GM18870 (cell line): ENCODE results near the gene GALNT10.
A peak's percentile ranks its signal among the peaks of the same experiment; 100 is the strongest.
"Not testable (repeated sequence)": the region's sequence is repeated elsewhere in the genome, so short reads cannot be mapped to it uniquely, and the experiment has no call there.

Experiments
- ATAC-seq: cut with Tn5 transposase; IDR thresholded peaks from one replicate; pipeline ENCODE4 v1.9.1; 2021; ENCODE audit warnings: moderate library complexity; ENCODE audit not compliant: unreplicated experiment

GALNT10 gene

GRCh38 chr5:154190595-154191304 is at the start of gene GALNT10:
TSS of gene GALNT10 (plus strand) at chr5:154190733. CDS start at chr5:154190867, 134 bp downstream.
- ATAC-seq, result peak; percentile 21

GRCh38 chr5:154141745-154142221 is 48.8 kb upstream of the GALNT10 start:
- no peak for ATAC-seq

GRCh38 chr5:154143211-154143641 is 47.3 kb upstream of the GALNT10 start:
- no peak for ATAC-seq

GRCh38 chr5:154145268-154145667 is 45.3 kb upstream of the GALNT10 start:
- ATAC-seq, result no peak

GRCh38 chr5:154146409-154146808 is 44.1 kb upstream of the GALNT10 start:
- no peak for ATAC-seq

DNA sequence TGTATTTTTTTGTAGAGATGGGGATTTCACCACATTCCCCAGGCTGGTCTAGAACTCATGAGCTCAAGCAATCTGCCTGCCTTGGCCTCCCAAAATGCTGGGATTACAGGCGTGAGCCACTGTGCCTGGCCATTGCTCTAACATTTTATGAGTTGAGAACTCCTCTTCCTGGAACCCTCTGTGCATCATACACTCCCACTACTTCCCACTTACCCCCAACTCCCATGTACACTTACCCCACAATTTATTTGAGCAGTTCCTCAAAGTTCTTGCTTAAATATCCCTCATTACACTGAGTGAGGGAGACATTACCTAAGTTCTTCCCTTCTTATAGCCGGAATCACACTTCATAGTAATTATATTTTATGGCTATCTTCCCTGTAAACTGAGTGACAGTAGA is 42.9 kb upstream of the GALNT10 start:
- no peak for ATAC-seq

GRCh38 chr5:154150471-154150870 is 40.1 kb upstream of the GALNT10 start:
- not testable (repeated sequence) for ATAC-seq

DNA sequence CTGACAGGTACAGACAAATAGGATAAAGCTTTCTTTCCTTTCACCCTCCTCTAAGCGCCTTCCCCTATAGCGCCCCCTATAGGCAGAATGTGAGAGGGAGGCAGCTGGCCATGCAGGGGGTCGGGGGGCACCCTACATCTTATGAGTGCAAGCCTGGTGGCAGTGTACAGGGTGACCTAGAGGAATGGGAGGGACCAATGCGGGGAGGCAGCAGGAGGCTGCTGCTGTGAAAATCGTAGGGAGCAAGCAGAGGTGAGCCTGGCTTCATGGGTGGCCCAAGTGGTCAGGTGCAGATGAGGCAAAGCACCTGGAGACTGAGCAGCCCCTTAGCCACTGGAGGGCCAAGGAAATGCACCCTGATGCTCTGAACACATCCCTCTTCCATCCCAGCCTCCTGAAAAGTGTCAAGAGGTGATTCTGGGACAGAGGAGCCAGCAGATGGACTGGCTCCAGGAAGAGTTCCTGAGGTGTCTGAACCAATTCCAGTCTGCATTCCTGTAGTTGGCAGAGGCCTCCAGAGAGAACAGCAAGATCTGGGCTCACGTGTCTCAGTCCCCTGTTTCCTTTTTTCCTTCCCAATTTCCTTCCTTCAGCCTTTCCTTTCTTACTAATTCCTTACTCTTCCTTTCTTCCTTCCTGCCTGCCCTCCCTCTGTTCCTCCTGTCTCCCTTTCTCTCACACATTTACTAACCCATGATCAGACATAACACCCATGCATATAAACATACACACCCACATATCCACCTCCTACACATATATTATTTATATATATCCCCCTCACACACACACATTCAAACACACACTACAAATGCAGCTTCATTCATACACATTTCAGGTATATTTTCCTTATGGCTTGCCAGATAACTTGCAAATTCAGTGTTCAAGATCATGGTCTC is 32.8 kb upstream of the GALNT10 start:
- no peak for ATAC-seq

- ATAC-seq, result no peak
Measured at GRCh38 chr5:154158379-154158737, 32.2 kb upstream of the GALNT10 start.

- no peak for ATAC-seq
Measured at GRCh38 chr5:154159343-154159742, 31.2 kb upstream of the GALNT10 start.

GRCh38 chr5:154162539-154163151 is 27.9 kb upstream of the GALNT10 start:
- no peak for ATAC-seq

- no peak for ATAC-seq
Measured at GRCh38 chr5:154163327-154164248, 26.9 kb upstream of the GALNT10 start.

DNA sequence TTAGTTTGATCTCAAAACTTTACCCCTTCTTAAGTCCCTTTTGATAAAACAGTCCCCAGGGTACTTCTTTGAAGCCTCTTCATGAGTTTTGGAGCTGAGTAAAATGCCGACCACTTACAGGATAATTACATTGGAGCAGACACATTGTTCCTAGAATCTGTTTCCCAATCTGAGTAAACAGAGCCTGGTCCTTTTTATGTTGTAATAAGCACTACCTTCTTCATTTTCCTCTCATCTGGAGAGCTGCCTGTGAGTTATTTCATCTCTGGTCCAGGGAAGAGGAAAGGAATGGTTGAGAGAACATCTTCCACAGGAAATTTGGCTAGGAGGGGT is 26.3 kb upstream of the GALNT10 start:
- ATAC-seq, result no peak

DNA sequence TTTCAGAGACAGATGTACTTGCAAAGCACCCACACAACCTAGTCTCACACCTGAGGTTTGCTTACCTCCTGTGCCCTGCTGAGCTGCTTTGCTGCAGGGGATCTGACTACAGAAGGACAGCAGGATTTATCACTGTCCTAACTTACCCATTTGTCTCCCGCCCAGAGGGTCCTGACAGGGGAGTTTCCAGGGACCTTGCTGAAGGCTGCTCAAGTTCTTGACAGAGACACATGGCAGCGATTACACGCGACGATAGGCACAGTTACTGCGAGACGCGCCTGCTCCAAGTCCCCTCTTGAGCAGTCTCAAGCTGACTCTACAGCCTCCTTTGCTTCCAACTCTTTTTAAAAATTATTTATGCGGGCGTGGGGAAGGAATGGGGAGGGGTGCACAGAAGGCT is 24.6 kb upstream of the GALNT10 start:
- ATAC-seq, result no peak

DNA sequence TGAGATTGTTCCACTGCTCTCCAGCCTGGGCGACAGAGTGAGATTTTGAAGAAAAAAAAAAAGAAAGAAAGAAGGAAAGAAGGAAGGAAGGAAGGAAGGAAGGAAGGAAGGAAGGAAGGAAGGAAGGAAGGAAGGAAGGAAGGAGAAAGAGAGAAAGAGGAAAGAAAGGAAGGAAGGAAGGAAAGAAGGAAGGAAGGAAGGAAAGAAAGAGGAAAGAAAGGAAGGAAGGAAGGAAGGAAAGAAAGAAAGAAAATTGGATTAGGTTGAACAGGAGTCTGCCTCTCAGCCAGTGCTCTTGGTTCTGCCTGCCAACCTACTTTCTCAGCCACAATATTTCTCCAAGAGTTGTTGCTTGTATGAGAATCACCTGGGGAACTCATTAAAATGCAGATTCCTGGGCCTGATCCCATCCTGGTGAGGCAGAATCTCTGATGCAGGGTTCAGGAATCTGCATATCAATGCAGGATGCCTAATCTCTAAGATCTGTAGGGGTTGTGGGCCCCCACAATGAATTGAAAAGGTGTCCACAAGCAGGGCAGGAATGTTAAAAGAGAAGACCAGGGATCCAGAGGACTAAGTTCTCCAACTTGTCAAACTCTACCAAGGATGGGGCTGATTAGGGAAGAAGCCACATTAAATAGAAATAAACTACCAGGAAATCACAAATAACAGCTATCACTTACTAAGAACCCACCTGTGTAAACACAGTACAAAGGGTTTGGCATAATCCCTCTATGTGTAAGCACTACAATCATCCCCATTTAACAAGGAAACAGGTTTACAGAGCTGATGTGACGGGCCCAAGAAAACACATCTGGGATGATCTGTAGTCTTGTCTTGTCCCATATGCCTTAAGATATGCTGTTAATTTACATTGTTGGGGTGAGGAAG is 23.4 kb upstream of the GALNT10 start:
- ATAC-seq, result no peak

GRCh38 chr5:154168395-154168794 is 22.1 kb upstream of the GALNT10 start:
- ATAC-seq, result no peak

- no peak for ATAC-seq
Measured at GRCh38 chr5:154172785-154173184, 17.7 kb upstream of the GALNT10 start.

DNA sequence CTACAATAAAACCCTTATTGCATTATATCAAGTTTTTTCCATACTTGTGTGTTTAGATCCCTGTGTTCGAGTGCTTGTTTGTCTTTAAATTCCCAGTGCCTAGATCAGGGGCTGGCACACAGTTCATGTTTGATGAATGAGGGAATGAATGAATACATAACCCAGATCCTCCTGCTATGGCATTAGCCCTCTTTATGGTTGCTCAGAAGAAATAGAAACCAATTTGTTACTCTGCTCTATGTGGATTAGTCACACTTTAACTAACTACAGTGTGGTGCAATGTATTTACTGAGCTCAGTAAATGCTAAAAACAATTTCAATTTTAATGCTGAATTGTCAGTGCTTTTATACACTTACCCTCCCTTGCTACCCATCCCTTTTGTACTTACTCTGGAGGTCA is 16.4 kb upstream of the GALNT10 start:
- no peak for ATAC-seq

DNA sequence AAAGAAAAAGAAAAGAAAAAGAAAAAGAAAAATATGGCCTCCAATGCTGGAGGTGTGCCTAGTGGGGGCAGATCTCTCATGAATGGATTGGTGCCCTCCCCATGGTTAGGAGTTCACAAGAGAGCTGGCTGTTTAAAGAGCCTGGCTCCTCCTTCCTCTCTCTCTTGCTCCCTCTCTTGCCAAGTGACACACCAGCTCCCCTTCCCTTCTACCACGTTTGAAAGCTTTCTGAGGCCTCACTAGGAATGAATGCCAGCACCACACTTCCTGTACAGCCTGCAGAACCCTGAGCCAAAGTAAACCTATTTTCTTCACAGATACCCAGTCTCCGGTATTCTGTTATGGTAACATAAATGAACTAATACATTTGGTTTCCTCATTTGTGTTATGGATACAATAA is 14.4 kb upstream of the GALNT10 start:
- ATAC-seq, result no peak

DNA sequence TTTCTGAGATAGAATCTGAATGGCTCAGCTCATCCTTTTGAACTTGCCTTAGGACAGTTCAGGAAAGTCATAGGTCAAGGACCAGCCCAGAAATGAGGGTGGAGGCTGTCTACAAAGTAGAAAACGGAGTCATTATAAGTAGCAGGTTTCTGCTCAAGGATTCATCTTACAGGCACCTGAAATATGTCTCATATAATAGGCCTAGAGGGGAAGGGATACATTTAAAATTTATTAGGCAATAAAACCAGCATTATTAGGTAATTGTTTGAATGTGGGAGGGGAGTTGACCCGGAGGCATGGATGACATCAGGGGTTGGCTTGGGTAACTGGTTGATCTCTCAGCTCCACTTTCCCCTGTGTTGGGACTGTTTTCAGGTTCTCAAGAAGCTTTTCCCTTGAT is 11.9 kb upstream of the GALNT10 start:
- ATAC-seq, result no peak
